BJ (cell line): ENCODE data around the gene TXNL4B. TPM values are rescaled to one million over a fixed set of nuclear protein-coding genes. Genes with fewer than 3 reads are reported as not detected.
A peak's percentile ranks its signal among the peaks of the same experiment; 100 is the strongest.

Experiments
- CTCF ChIA-PET: fragments of 350-600 bp; formaldehyde crosslinking; extraction: SDS; loops from one replicate; lab custom pipeline; 2021; ENCODE audit warnings: antibody characterized with exemption, inconsistent platforms; lab: Yijun Ruan, JAX
- POLR2A ChIA-PET: fragments of 300-600 bp; sonication (Branson Sonifier 250); formaldehyde crosslinking; extraction: SDS; loops from one replicate; lab custom pipeline; 2021; ENCODE audit warnings: antibody characterized with exemption; lab: Charles Lee
- DNase-seq: peaks from one replicate; pipeline ENCODE4 v3.0.0-alpha.2; 2011; ENCODE audit warnings: low read depth
- H3K27me3 ChIP-seq: 2 replicates; pipeline ENCODE4 v1.6.0; 2011; ENCODE audit warnings: low read length; ENCODE audit not compliant: control insufficient read depth, insufficient read depth
- H3K36me3 ChIP-seq: 2 replicates; pipeline ENCODE4 v1.5.1; 2011; ENCODE audit warnings: low read length; ENCODE audit not compliant: control insufficient read depth, insufficient read depth
- H3K4me3 ChIP-seq: 2 replicates; pipeline ENCODE4 v1.5.1; 2011; ENCODE audit warnings: low read depth, mild to moderate bottlenecking, control low read depth, low read length
- polyA plus RNA-seq: library from polyadenylated mRNA; depleted of rRNA; stranded (reverse); fragments of >200 nt; gene quantifications from 2 replicates; pipeline ENCODE4 v1.2.3, GENCODE V29; 2011
- TF ChIP-seq, protein P1 (sequence below): IDR thresholded peaks from 2 replicates; pipeline ENCODE4 v1.5.1; 2011; ENCODE audit warnings: low read depth, mild to moderate bottlenecking, control low read depth, inconsistent platforms, low read length, moderate library complexity; ENCODE audit not compliant: insufficient read depth

TXNL4B gene
- polyA plus RNA-seq, 1 experiment, result 8.3 TPM

DNA sequence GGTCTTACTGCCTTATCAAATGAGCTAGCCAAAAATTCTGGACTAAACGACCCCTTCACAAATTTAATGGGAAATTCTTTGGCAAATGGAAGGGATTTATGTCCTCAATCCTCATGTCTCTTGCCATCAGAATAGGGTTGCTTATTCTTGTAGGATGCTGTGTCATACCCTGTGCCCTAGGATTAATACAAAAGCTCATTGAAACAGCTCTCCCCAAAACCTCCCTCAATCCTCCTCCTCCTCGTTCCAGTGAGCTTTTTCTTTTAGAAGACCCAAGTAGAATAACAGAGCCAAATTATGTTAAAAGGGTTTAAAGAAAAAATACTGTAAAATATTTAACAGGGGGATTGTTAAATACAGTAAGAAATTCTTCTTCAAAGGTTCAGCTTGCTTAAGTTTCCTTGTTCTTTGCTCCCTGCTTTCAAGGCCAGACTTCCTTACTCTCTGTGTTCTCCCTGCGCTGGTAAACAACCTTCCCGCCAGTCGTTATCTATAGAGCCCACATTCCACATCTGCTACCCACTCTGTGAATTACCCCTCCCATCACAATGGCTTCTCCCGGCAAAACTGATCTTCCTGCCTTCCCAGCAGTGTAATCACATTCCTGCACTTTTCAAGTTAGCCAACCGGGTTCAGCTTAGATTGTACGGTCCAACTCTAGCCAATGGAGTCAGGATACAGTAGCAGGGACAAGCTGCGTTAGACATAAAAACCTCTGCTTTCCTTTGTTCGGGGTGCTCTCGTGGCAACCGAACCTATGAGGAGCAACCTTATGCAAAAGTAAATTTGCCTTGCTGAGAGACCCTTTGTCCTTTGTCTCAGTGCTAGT lies 20.7 kb downstream of the TXNL4B start:
- Histone ChIP-seq H3K4me3 (no peak overlapping the region), H3K27me3 (no peaks in the 10 kb centered on the region), H3K36me3 (no peaks in the 10 kb centered on the region)
- TF ChIP-seq, protein P1, sequence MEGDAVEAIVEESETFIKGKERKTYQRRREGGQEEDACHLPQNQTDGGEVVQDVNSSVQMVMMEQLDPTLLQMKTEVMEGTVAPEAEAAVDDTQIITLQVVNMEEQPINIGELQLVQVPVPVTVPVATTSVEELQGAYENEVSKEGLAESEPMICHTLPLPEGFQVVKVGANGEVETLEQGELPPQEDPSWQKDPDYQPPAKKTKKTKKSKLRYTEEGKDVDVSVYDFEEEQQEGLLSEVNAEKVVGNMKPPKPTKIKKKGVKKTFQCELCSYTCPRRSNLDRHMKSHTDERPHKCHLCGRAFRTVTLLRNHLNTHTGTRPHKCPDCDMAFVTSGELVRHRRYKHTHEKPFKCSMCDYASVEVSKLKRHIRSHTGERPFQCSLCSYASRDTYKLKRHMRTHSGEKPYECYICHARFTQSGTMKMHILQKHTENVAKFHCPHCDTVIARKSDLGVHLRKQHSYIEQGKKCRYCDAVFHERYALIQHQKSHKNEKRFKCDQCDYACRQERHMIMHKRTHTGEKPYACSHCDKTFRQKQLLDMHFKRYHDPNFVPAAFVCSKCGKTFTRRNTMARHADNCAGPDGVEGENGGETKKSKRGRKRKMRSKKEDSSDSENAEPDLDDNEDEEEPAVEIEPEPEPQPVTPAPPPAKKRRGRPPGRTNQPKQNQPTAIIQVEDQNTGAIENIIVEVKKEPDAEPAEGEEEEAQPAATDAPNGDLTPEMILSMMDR, result no peak
- POLR2A ChIA-PET, result no interaction called here
- CTCF ChIA-PET, result interaction anchor here (1.1 kb wide), 1 partner anchor 15 kb away, joined by 3 read pairs; no protein-coding TSS in a partner anchor
- DNase-seq, result no peak

GRCh38 chr16:72068930-72069329 lies 24.5 kb downstream of the TXNL4B start:
- Histone ChIP-seq H3K27me3 (no peaks in the 10 kb centered on the region), H3K36me3 (no peaks in the 10 kb centered on the region), H3K4me3 (no peak overlapping the region)
- no peak for DNase-seq
- TF ChIP-seq, protein P1, result no peak
- CTCF ChIA-PET, result interaction anchor here (0.9 kb wide), 1 partner anchor 20 kb away, joined by 3 read pairs; no protein-coding TSS in a partner anchor
- POLR2A ChIA-PET, result no interaction called here

DNA sequence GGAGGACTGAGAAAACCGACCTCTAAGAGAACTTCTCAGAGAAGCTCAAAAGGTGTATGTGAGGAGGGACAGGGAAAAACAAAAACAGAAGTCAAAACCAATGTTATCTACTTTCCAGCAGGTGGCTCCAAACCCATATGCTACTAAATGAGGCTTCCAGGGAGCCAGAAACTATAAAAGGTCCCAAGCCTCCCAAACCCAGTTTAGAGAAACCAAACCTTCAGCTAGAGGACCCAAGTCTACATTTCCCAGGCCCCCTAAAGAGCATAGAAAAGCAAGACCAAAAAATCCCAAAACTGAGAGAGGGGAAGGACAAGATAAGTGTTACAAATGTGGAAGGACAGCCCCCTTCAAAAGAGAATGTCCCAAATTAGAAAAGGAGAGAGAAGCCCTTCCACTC lies 26.7 kb downstream of the TXNL4B start:
- TF ChIP-seq, protein P1, result peak; percentile 71
- no peaks in the 10 kb centered on the region for H3K36me3 ChIP-seq
- H3K4me3 ChIP-seq, result no peak overlapping the region
- DNase-seq, result no peak
- H3K27me3 ChIP-seq, result no peaks in the 10 kb centered on the region
- ChIA-PET POLR2A (no interaction called here), CTCF (interaction anchor here (0.8 to 2.1 kb wide), 10 partner anchors 11 to 1888 kb away, joined by 3 to 10 read pairs (median 4); partner anchors contain the start of genes DHX38, HP and TXNL4B)

DNA sequence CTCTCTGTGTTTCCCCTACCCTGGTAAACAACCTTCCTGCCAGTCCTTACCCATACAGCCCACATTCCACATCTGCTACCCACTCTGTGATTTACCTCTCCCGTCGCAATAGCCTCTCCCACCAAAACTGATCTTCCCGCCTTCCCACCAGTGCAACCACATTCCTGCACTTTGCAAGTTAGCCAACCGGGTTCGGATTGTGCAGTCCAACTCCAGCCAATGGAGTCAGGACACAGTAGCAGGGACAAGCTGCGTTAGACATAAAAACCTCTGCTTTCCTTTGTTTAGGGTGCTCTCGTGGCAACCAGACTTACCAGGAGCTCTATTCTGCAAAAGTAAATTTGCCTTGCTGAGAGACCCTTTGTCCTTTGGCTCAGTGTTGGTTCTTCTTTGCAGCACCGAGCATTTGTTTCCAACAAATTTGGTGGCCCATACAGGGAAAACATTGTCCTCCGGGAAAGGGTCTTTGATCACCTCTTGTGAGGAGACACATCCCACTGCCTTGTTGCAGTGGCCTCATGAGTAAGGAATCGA lies 29.0 kb downstream of the TXNL4B start:
- Histone ChIP-seq H3K36me3 (no peaks in the 10 kb centered on the region), H3K27me3 (no peaks in the 10 kb centered on the region), H3K4me3 (no peak overlapping the region)
- no peak for DNase-seq
- TF ChIP-seq, protein P1, result no peak
- ChIA-PET CTCF (interaction anchor here (0.6 kb wide), 1 partner anchor 402 kb away, joined by 4 read pairs; no protein-coding TSS in a partner anchor), POLR2A (no interaction called here)

GRCh38 chr16:72061564-72061963 lies 31.9 kb downstream of the TXNL4B start:
- no peaks in the 10 kb centered on the region for H3K27me3 ChIP-seq
- CTCF ChIA-PET, result no interaction called here
- TF ChIP-seq, protein P1, result no peak
- no peak for DNase-seq
- no peak overlapping the region for H3K4me3 ChIP-seq
- POLR2A ChIA-PET, result no interaction called here
- H3K36me3 ChIP-seq, result no peaks in the 10 kb centered on the region
